ENCODE measurements around the gene LDAF1.

LDAF1 gene

DNA sequence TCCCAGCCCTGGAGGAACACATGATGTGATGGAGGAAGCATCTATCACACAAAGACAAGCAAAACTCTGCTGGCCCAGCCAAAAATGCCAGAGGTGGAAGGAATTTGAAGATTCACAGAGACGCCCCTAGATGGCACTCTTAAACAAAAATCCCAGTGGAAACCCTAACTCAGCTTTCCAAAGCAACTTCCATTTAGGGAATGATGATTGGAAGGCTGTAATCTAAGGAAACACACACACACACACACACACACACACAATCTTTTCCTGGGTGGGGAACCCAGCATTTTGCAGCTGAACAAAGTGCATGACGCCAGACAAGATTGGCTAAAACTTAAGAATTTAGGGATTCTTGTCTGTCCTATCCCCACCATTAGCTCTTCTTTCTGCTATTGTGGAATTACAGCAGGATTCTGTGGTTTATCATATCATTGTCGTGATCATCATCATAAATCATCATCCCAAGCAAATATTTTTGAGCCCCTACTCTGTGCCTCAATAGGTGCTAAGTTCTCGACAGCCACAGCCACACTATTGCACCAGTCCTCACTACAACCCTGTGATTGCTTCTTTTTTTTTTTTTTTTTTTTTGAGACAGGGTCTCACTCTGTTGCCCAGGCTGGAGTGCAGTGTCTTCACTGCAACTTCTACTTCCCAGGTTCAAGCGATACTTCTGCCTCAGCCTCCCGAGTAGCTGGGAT is 1.6 kb upstream of the LDAF1 start:
- TF ChIP-seq, protein P1, sequence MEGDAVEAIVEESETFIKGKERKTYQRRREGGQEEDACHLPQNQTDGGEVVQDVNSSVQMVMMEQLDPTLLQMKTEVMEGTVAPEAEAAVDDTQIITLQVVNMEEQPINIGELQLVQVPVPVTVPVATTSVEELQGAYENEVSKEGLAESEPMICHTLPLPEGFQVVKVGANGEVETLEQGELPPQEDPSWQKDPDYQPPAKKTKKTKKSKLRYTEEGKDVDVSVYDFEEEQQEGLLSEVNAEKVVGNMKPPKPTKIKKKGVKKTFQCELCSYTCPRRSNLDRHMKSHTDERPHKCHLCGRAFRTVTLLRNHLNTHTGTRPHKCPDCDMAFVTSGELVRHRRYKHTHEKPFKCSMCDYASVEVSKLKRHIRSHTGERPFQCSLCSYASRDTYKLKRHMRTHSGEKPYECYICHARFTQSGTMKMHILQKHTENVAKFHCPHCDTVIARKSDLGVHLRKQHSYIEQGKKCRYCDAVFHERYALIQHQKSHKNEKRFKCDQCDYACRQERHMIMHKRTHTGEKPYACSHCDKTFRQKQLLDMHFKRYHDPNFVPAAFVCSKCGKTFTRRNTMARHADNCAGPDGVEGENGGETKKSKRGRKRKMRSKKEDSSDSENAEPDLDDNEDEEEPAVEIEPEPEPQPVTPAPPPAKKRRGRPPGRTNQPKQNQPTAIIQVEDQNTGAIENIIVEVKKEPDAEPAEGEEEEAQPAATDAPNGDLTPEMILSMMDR (IDR thresholded peaks at IDR 0.05; ENCODE audit: control insufficient read depth, insufficient read depth, low read depth, low read length, missing control alignments), result peak; percentile 75
- peak; percentile 70 for DNase-seq (ENCODE audit: low read depth)
- H3K4me3 ChIP-seq (ENCODE audit: control insufficient read depth, low read depth, low read length), result no peak overlapping the region

DNA sequence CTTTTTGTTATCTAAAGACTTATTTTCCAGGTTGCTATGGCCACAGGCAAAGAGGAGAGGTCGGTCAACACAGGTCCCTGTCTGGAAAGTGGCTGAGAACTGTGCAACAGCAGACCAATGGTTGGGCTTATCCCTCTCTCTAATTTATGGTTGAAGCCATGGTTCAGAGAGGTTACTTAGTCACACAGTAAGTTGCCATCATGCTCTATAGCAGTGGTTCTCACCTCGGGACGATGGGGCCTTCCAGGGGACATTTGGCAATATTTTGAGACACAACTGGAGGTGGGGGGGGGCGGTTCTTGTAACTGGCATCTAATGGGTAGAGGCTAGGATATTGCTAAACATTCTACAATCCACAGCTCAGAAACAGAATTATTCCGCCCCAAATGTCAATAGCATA is 842 bp upstream of the LDAF1 start:
- TF ChIP-seq, protein P1 (IDR thresholded peaks at IDR 0.05; ENCODE audit: control insufficient read depth, insufficient read depth, low read depth, low read length, missing control alignments), result no peak
- DNase-seq (ENCODE audit: low read depth), result no peak
- H3K4me3 ChIP-seq (ENCODE audit: control insufficient read depth, low read depth, low read length), result no peak overlapping the region

DNA sequence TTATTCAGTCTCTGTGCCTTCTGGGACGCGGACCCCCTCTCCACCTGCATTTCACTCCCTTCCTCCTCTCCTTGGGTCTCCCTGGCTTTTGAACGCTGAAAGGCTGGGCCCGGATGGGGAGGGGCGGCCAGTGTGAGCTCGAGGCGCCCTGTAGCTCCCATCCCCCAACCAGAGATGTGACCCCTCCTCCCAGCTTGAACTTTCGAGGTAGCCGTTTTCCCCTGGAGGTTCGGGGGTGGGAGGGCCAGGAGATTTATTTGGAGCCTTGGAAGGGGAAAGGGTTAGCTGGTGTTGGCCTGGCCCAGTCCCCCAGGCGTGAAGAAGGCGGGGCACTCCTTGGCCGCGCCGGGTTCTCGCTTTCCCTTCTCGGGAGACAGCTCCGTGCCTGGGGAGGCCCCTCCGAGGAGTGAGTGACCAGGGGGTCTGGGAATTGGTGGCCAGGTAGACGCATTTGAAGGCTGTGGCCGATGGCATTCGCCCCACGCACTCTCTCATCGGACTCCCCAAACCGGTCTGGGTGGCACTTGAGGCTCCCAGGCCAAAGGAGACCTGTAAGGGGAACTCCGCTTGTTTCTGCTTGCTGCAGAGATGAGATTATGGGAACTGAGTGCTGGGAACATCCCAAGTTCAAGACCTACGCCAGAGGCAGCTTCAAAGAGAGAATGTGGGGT is 942 bp downstream of the LDAF1 start:
- TF ChIP-seq, protein P1 (IDR thresholded peaks at IDR 0.05; ENCODE audit: control insufficient read depth, insufficient read depth, low read depth, low read length, missing control alignments), result no peak
- H3K4me3 ChIP-seq (ENCODE audit: control insufficient read depth, low read depth, low read length), result peak overlapping the region; percentile 78
- DNase-seq (ENCODE audit: low read depth), result no peak

DNA sequence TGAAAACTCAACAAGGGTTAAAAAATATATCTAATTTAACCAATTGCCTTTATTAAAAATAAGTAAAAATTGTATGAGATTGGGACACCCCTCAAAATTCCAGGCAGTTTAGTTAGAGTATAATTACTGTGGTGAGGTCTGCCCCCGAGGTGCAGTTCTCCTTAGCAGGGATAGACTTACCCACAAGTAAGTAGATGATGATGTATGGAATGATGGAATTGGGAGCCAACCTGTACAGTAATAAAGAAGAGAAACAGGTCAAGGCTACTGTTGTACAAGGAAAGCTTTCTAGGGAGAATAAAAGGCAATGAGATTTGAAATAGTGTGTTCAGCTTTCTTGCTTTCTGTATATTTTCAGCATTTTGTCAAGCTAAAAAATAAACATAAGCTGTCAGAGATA is 1.8 kb downstream of the LDAF1 start:
- no peak for DNase-seq (ENCODE audit: low read depth)
- no peak overlapping the region for H3K4me3 ChIP-seq (ENCODE audit: control insufficient read depth, low read depth, low read length)
- TF ChIP-seq, protein P1 (IDR thresholded peaks at IDR 0.05; ENCODE audit: control insufficient read depth, insufficient read depth, low read depth, low read length, missing control alignments), result no peak

DNA sequence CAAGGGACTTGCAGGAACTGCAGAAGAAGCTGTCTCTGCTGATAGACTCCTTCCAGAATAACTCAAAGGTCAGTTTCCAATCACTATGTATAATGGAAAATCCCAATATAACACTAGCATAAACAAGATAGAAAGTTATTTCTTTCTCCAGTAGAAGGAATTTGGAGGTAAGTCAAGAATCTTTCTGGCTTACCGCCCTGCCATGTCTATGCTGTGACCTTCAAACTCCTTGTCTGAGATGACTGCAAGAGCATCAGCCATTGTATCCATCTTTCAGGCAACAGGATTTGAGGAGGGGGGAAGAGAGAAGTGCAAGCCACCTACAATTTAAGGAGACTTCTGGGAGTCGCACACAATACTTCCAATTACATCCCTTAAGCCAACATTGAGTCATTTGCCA is 2.7 kb downstream of the LDAF1 start:
- no peak overlapping the region for H3K4me3 ChIP-seq (ENCODE audit: control insufficient read depth, low read depth, low read length)
- DNase-seq (ENCODE audit: low read depth), result no peak
- TF ChIP-seq, protein P1 (IDR thresholded peaks at IDR 0.05; ENCODE audit: control insufficient read depth, insufficient read depth, low read depth, low read length, missing control alignments), result no peak

DNA sequence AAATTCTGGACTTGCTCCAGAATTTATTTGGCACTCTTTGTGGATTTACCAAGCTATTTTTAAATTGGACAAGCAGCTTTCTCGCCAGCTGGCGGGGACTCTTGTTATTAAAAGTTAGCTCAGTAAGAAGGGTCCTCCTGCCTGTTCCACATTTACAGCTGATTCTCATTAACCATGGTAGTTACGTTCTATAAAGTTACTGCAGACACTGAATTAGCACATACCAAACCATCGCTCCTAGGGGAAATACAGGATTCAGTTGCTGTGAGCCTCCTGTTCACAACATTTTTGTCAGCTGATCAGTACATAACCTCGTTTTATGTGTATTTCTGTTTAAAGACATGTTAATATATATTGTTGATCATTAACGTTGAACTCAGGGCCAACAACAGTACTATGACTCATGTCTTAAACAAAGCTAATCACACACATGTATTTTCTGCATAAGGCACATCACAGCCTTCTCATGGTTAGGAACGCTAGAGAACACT is 4.2 kb downstream of the LDAF1 start:
- TF ChIP-seq, protein P1 (IDR thresholded peaks at IDR 0.05; ENCODE audit: control insufficient read depth, insufficient read depth, low read depth, low read length, missing control alignments), result no peak
- H3K4me3 ChIP-seq (ENCODE audit: control insufficient read depth, low read depth, low read length), result no peak overlapping the region
- DNase-seq (ENCODE audit: low read depth), result no peak
